HCT116 (cell line): ENCODE data around the gene PIK3R2. TPM values are rescaled to one million over a fixed set of nuclear protein-coding genes. Genes with fewer than 3 reads are reported as not detected.

Experiments used
- ATAC-seq: fragments of 200-7000 bp; cut with Tn5 transposase; 2 replicates; pipeline ENCODE4 v1.9.1; 2020; ENCODE audit warnings: mild to moderate bottlenecking, moderate library complexity
- BruUV-seq: library from RNA; stranded (reverse); fragments of 400-500 nt; replicated peaks from 2 replicates; lab custom pipeline; 2021; lab: Mats Ljungman, UMichigan
- CTCF ChIA-PET: fragments of 300-600 bp; sonication (Branson Sonifier 250); formaldehyde crosslinking; loops from one replicate; lab custom pipeline; 2021; ENCODE audit warnings: antibody characterized with exemption; lab: Charles Lee
- POLR2A ChIA-PET: fragments of 300-600, 350-600 bp; sonication (Branson Sonifier 250); formaldehyde crosslinking; loops from one replicate; lab custom pipeline; 2021; ENCODE audit warnings: antibody characterized with exemption; lab: Charles Lee
- RAD21 ChIA-PET, 2 experiments: fragments of 300-600 bp; sonication (Branson Sonifier 250); formaldehyde crosslinking; loops; one replicate each; lab custom pipeline; 2023; ENCODE audit warnings: low total read pairs in 2 of 2; ENCODE audit not compliant: uncharacterized antibody in 2 of 2, unreplicated experiment in 2 of 2, low non-redundant PET in 1 of 2; lab: Charles Lee
- DNase-seq: peaks from one replicate; pipeline ENCODE4 v3.0.0-alpha.2; 2010; ENCODE audit warnings: low read depth, low spot score
- H2AFZ ChIP-seq: fragments of 200-600 bp; shearing (Covaris generic), sonication (generic); 2 replicates; pipeline ENCODE4 v1.6.1; 2017; ENCODE audit warnings: low read depth, mixed run types, mixed read lengths, antibody characterized with exemption, low read length; ENCODE audit not compliant: poor library complexity, severe bottlenecking
- H3K27ac ChIP-seq: 2 replicates; pipeline ENCODE4 v1.5.1; 2012; ENCODE audit warnings: low read depth, low read length
- H3K27me3 ChIP-seq: fragments of 200-600 bp; sonication (generic); 2 replicates; pipeline ENCODE4 v1.6.1; 2016; ENCODE audit warnings: mixed run types, low read length, mixed read lengths; ENCODE audit not compliant: insufficient read depth
- H3K36me3 ChIP-seq, 2 experiments: fragments of 200-500 bp in 1 of 2; fragments of 200-600 bp in 1 of 2; sonication (Bioruptor generic) in 1 of 2; sonication (generic) in 1 of 2; 2 replicates each; pipeline versions ENCODE4 v1.5.1 to v1.6.1; 2014 to 2016; ENCODE audit warnings: low read length in 2 of 2, inconsistent platforms in 1 of 2, mixed read lengths in 1 of 2, mixed run types in 1 of 2; ENCODE audit not compliant: insufficient read depth in 2 of 2, control insufficient read depth in 1 of 2
- H3K4me1 ChIP-seq, 2 experiments: fragments of 200-600 bp in 1 of 2; sonication (generic) in 1 of 2; 2 replicates each; pipeline versions ENCODE4 v1.5.1 to v1.6.1; 2012 to 2017; ENCODE audit warnings: low read length in 2 of 2, inconsistent platforms in 1 of 2, mild to moderate bottlenecking in 1 of 2, mixed read lengths in 1 of 2, mixed run types in 1 of 2, moderate library complexity in 1 of 2; ENCODE audit not compliant: insufficient read depth in 2 of 2, control insufficient read depth in 1 of 2
- H3K4me2 ChIP-seq: fragments of 200-600 bp; sonication (generic); 2 replicates; pipeline ENCODE4 v1.6.1; 2017; ENCODE audit warnings: mixed run types, low read length, mixed read lengths
- H3K4me3 ChIP-seq, 2 experiments: fragments of 200-600 bp in 1 of 2; sonication (generic) in 1 of 2; replicated peaks in 1 of 2; 2 replicates each; pipeline ENCODE4 v1.5.1; 2011 to 2016; ENCODE audit warnings: low read length in 2 of 2, control low read depth in 1 of 2, low read depth in 1 of 2, mild to moderate bottlenecking in 1 of 2, mixed read lengths in 1 of 2, mixed run types in 1 of 2
- H3K79me2 ChIP-seq: fragments of 200-600 bp; sonication (generic); 2 replicates; pipeline ENCODE4 v1.6.1; 2017; ENCODE audit warnings: mild to moderate bottlenecking, mixed run types, low read length, moderate library complexity, mixed read lengths; ENCODE audit not compliant: insufficient read depth
- H3K9ac ChIP-seq: fragments of 200-600 bp; sonication (generic); 2 replicates; pipeline ENCODE4 v1.6.1; 2016; ENCODE audit warnings: low read length, mixed read lengths
- H3K9me2 ChIP-seq: fragments of 200-600 bp; sonication (generic), shearing (Covaris generic); 2 replicates; pipeline ENCODE4 v1.6.1; 2017; ENCODE audit warnings: mixed run types, mild to moderate bottlenecking, moderate library complexity; ENCODE audit not compliant: insufficient read depth
- H3K9me3 ChIP-seq, 2 experiments: fragments of 200-500 bp in 1 of 2; fragments of 200-600 bp in 1 of 2; sonication (Bioruptor generic) in 1 of 2; sonication (generic) in 1 of 2; 2 replicates each; pipeline ENCODE4 v1.6.1; 2014 to 2017; ENCODE audit warnings: low read length in 2 of 2, mixed read lengths in 2 of 2, inconsistent platforms in 1 of 2, low read depth in 1 of 2, mild to moderate bottlenecking in 1 of 2, mixed run types in 1 of 2, moderate library complexity in 1 of 2; ENCODE audit not compliant: control insufficient read depth in 1 of 2, insufficient read depth in 1 of 2
- H4K20me1 ChIP-seq: fragments of 200-600 bp; sonication (generic), shearing (Covaris generic); 2 replicates; pipeline ENCODE4 v1.6.1; 2017; ENCODE audit warnings: mixed run types, mild to moderate bottlenecking, moderate library complexity; ENCODE audit not compliant: insufficient read depth
- ATF3 ChIP-seq: IDR thresholded peaks from 2 replicates; pipeline ENCODE4 v1.6.1; 2012
- CBX3 ChIP-seq: IDR thresholded peaks from 2 replicates; pipeline ENCODE4 v1.6.1; 2012; ENCODE audit warnings: low read depth
- CEBPB ChIP-seq: IDR thresholded peaks from 2 replicates; pipeline ENCODE4 v1.6.1; 2012; ENCODE audit warnings: low read depth
- EGR1 ChIP-seq: IDR thresholded peaks from 2 replicates; pipeline ENCODE4 v1.6.1; 2012; ENCODE audit warnings: low read depth
- ELF1 ChIP-seq: IDR thresholded peaks from 2 replicates; pipeline ENCODE4 v1.6.1; 2012; ENCODE audit warnings: low read depth, borderline replicate concordance
- EZH2phosphoT487 ChIP-seq: fragments of 200-600 bp; IDR thresholded peaks from 2 replicates; pipeline ENCODE4 v1.6.1; 2018; ENCODE audit warnings: antibody characterized with exemption, borderline replicate concordance
- FOSL1 ChIP-seq: IDR thresholded peaks from 2 replicates; pipeline ENCODE4 v1.6.1; 2012; ENCODE audit warnings: low read depth
- JUND ChIP-seq: IDR thresholded peaks from 2 replicates; pipeline ENCODE4 v1.6.1; 2012
- MAX ChIP-seq: IDR thresholded peaks from 2 replicates; pipeline ENCODE4 v1.6.1; 2012
- RAD21 ChIP-seq: IDR thresholded peaks from 2 replicates; pipeline ENCODE4 v1.6.1; 2012; ENCODE audit warnings: low read depth, mild to moderate bottlenecking
- SIN3A ChIP-seq: IDR thresholded peaks from 2 replicates; pipeline ENCODE4 v1.6.1; 2012; ENCODE audit warnings: low read depth
- SP1 ChIP-seq: IDR thresholded peaks from 2 replicates; pipeline ENCODE4 v1.6.1; 2012; ENCODE audit warnings: low read depth
- TCF7L2 ChIP-seq: IDR thresholded peaks from 2 replicates; pipeline ENCODE4 v1.7.0; 2011; ENCODE audit warnings: borderline replicate concordance, inconsistent platforms; ENCODE audit not compliant: insufficient read depth, insufficient read length; ENCODE audit errors: extremely low read depth
- YY1 ChIP-seq: IDR thresholded peaks from 2 replicates; pipeline ENCODE4 v1.6.1; 2011; ENCODE audit warnings: low read length, low read depth, moderate library complexity, mild to moderate bottlenecking; ENCODE audit not compliant: insufficient replicate concordance; ENCODE audit errors: extremely low read depth
- ZBTB33 ChIP-seq: IDR thresholded peaks from 2 replicates; pipeline ENCODE4 v1.6.1; 2011; ENCODE audit warnings: mild to moderate bottlenecking, low read length, moderate library complexity; ENCODE audit not compliant: insufficient replicate concordance; ENCODE audit errors: extremely low read depth
- ZFX ChIP-seq: fragments of 450-650 bp; IDR thresholded peaks from 2 replicates; pipeline ENCODE4 v1.6.1; 2017
- ZNF274 ChIP-seq: fragments of 200-500 bp; sonication (Bioruptor generic); IDR thresholded peaks from 2 replicates; pipeline ENCODE4 v1.6.1; 2014; ENCODE audit warnings: mild to moderate bottlenecking, low read depth, low read length, inconsistent platforms
- intact Hi-C: fragments of 100-400 bp; cut with micrococcal nuclease; formaldehyde crosslinking; loops from 2 replicates; pipeline ENCODE4 v1.10.0; 2022
- total RNA-seq: library from RNA; stranded (reverse); gene quantifications from one replicate; pipeline ENCODE4 v1.2.1, GENCODE V29; 2021; ENCODE audit not compliant: unreplicated experiment

The PIK3R2 gene
- total RNA-seq, 1 experiment from 2014 or later, result 53.4 TPM

GRCh38 chr19:18157465-18158063 lies 4.6 kb downstream of the PIK3R2 start:
- POLR2A ChIA-PET, result interaction anchor here (1.1 kb wide), 1 partner anchor 94 kb away, joined by 3 read pairs; no protein-coding TSS in a partner anchor
- Histone ChIP-seq H3K36me3 (peaks cover 4 to 22% of the 10 kb centered on the region in 2 experiments; a peak in 2 of 4 replicates), H3K9me2 (no peaks in the 10 kb centered on the region), H3K9ac (peak overlapping the region; percentile 38; the same call in 1 of the 2 replicates), H3K4me1 (peaks cover 41 to 56% of the 10 kb centered on the region in 2 experiments), H3K4me3 (no peak overlapping the region), H3K79me2 (peaks cover 38% of the 10 kb centered on the region), H4K20me1 (no peaks in the 10 kb centered on the region), H3K27me3 (no peaks in the 10 kb centered on the region), H3K9me3 (no peaks in the 10 kb centered on the region), H2AFZ (no peak overlapping the region), H3K27ac (peak overlapping the region; percentile 82), H3K4me2 (peak overlapping the region; percentile 61)
- no TSS peak for BruUV-seq
- no peak for ATAC-seq
- DNase-seq, result no peak
- RAD21 ChIA-PET, result no interaction called here
- intact Hi-C loops, result loop anchor here (10.0 kb wide), 1 partner anchor 153 kb away; the partner anchor contains the start of gene ARRDC2
- no peak for TF ChIP-seq YY1
- peak; percentile 2; the same call in 1 of the 2 replicates for TF ChIP-seq MAX
- CTCF ChIA-PET, result interaction anchor here (0.6 to 1.3 kb wide), 4 partner anchors 44 to 220 kb away, joined by 3 to 5 read pairs (median 4); a partner anchor contains a TSS

- peaks cover 35% of the 10 kb centered on the region for H3K79me2 ChIP-seq
- DNase-seq, result no peak
- no peaks in the 10 kb centered on the region for H3K9me2 ChIP-seq
- TF ChIP-seq SIN3A (no peak), EGR1 (no peak), CEBPB (no peak), FOSL1 (no peak), YY1 (no peak), ZFX (no peak), JUND (no peak), ELF1 (no peak), SP1 (no peak), ZNF274 (no peak), ATF3 (no peak), TCF7L2 (no peak), ZBTB33 (no peak), EZH2phosphoT487 (no peak), MAX (no peak), RAD21 (no peak), CBX3 (no peak)
- H2AFZ ChIP-seq, result no peak overlapping the region
- ChIA-PET POLR2A (no interaction called here), CTCF (interaction anchor here (1.3 kb wide), 1 partner anchor 45 kb away, joined by 5 read pairs; no protein-coding TSS in a partner anchor), RAD21 (no interaction called here)
- peaks cover 13 to 29% of the 10 kb centered on the region in 2 experiments; a peak in 3 of 4 replicates for H3K36me3 ChIP-seq
- H3K4me3 ChIP-seq, result no peak overlapping the region
- H3K9ac ChIP-seq, result no peak overlapping the region
- intact Hi-C loops, result loop anchor here (10.0 kb wide), 1 partner anchor 154 kb away; the partner anchor contains the start of gene ARRDC2
- no TSS peak for BruUV-seq
- no peak for ATAC-seq
- no peak overlapping the region for H3K4me2 ChIP-seq
- no peaks in the 10 kb centered on the region for H4K20me1 ChIP-seq
- H3K27ac ChIP-seq, result peak overlapping the region; percentile 82
- no peaks in the 10 kb centered on the region for H3K9me3 ChIP-seq
- H3K4me1 ChIP-seq, result peaks cover 41 to 56% of the 10 kb centered on the region in 2 experiments
- no peaks in the 10 kb centered on the region for H3K27me3 ChIP-seq
Observed at GRCh38 chr19:18158467-18158866, 5.5 kb downstream of the PIK3R2 start.
